WTC11 (cell line): ENCODE data around the gene NFKBIE. TPM values are rescaled to one million over a fixed set of nuclear protein-coding genes. Genes with fewer than 3 reads are reported as not detected.

ENCODE experiments used
- ATAC-seq: fragments of 200-7000 bp; cut with Tn5 transposase; 2 replicates; pipeline ENCODE4 v1.10.0; 2021; ENCODE audit warnings: mild to moderate bottlenecking, moderate library complexity
- CTCF ChIA-PET: fragments of 300-600 bp; sonication (Branson Sonifier 250); formaldehyde crosslinking; loops from one replicate; lab custom pipeline; 2021; ENCODE audit warnings: antibody characterized with exemption; lab: Charles Lee
- POLR2A ChIA-PET: fragments of 350-600 bp; sonication (Branson Sonifier 250); formaldehyde crosslinking; loops from one replicate; lab custom pipeline; 2021; ENCODE audit warnings: antibody characterized with exemption; lab: Charles Lee
- DNase-seq: peaks from one replicate; pipeline ENCODE4 v3.0.0; 2021; ENCODE audit warnings: low spot score
- H3K27ac Mint-ChIP-seq: 2 replicates; pipeline ENCODE4 v1.8.0; 2021; ENCODE audit warnings: mixed read lengths
- H3K27me3 Mint-ChIP-seq: 2 replicates; pipeline ENCODE4 v1.8.0; 2021; ENCODE audit warnings: low read depth, mild to moderate bottlenecking, moderate library complexity, mixed read lengths
- H3K36me3 Mint-ChIP-seq: 2 replicates; pipeline ENCODE4 v1.8.0; 2021; ENCODE audit warnings: mixed read lengths
- H3K4me1 Mint-ChIP-seq: 2 replicates; pipeline ENCODE4 v1.8.0; 2022; ENCODE audit warnings: mixed read lengths
- H3K4me3 Mint-ChIP-seq: 2 replicates; pipeline ENCODE4 v1.8.0; 2021; ENCODE audit warnings: mild to moderate bottlenecking, moderate library complexity, mixed read lengths
- H3K9me3 Mint-ChIP-seq: 2 replicates; pipeline ENCODE4 v1.8.0; 2021; ENCODE audit warnings: mixed read lengths
- CBFB ChIP-seq: sonication (generic); formaldehyde crosslinking; IDR thresholded peaks from 2 replicates; pipeline ENCODE4 v1.8.1; 2022; ENCODE audit warnings: mild to moderate bottlenecking, low read depth, missing genetic modification reagents
- GRHL2 ChIP-seq: fragments of 250-450 bp; sonication (Bioruptor Pico); IDR thresholded peaks from 2 replicates; pipeline ENCODE4 v1.8.0; 2022; ENCODE audit warnings: mild to moderate bottlenecking, moderate library complexity; ENCODE audit not compliant: insufficient replicate concordance, severe bottlenecking
- GTF2I ChIP-seq: fragments of 250-450 bp; sonication (Bioruptor Pico); conservative IDR thresholded peaks from 2 replicates; pipeline ENCODE4 v1.4.0; 2021; ENCODE audit warnings: mild to moderate bottlenecking
- NFE2L1 ChIP-seq: sonication (generic); formaldehyde crosslinking; IDR thresholded peaks from 2 replicates; pipeline ENCODE4 v1.8.1; 2023; ENCODE audit warnings: missing genetic modification reagents
- OVOL2 ChIP-seq: fragments of 250-450 bp; sonication (Bioruptor Pico); IDR thresholded peaks from 2 replicates; pipeline ENCODE4 v1.9.0; 2021; ENCODE audit warnings: mild to moderate bottlenecking, borderline replicate concordance
- RELA ChIP-seq: sonication (generic); formaldehyde crosslinking; IDR thresholded peaks from 2 replicates; pipeline ENCODE4 v1.8.1; 2022; ENCODE audit warnings: missing genetic modification reagents, mild to moderate bottlenecking, borderline replicate concordance
- ZNF121 ChIP-seq: sonication (generic); formaldehyde crosslinking; IDR thresholded peaks from 2 replicates; pipeline ENCODE4 v1.8.0; 2023; ENCODE audit warnings: missing genetic modification reagents
- ZNF396 ChIP-seq: fragments of 250-450 bp; sonication (Bioruptor Pico); IDR thresholded peaks from 2 replicates; pipeline ENCODE4 v1.8.0; 2021; ENCODE audit warnings: mild to moderate bottlenecking, moderate library complexity, borderline replicate concordance
- total RNA-seq: library from RNA; stranded (reverse); gene quantifications from 3 replicates; pipeline ENCODE4 v1.2.3, GENCODE V29; 2021
- TF ChIP-seq, protein P1 (sequence below): sonication (generic); formaldehyde crosslinking; IDR thresholded peaks from 2 replicates; pipeline ENCODE4 v1.8.1; 2023; ENCODE audit warnings: mild to moderate bottlenecking, missing genetic modification reagents, borderline replicate concordance
- TF ChIP-seq, protein P2 (sequence below): sonication (generic); formaldehyde crosslinking; IDR thresholded peaks from 2 replicates; pipeline ENCODE4 v1.8.1; 2023; ENCODE audit warnings: mild to moderate bottlenecking, missing genetic modification reagents
- TF ChIP-seq, protein P3 (sequence below): sonication (generic); formaldehyde crosslinking; IDR thresholded peaks from 2 replicates; pipeline ENCODE4 v1.8.1; 2022; ENCODE audit warnings: low read depth, missing genetic modification reagents, borderline replicate concordance
- TF ChIP-seq, protein P4 (sequence below): fragments of 250-450 bp; sonication (Bioruptor Pico); IDR thresholded peaks from 2 replicates; pipeline ENCODE4 v1.9.0; 2021; ENCODE audit warnings: mild to moderate bottlenecking
- TF ChIP-seq, protein P5 (sequence below): sonication (generic); formaldehyde crosslinking; IDR thresholded peaks from 2 replicates; pipeline ENCODE4 v1.8.0; 2023; ENCODE audit warnings: mild to moderate bottlenecking, missing genetic modification reagents

The NFKBIE gene
- total RNA-seq, 1 experiment from 2014 or later, result 10.3 TPM

- no peak overlapping the region for H3K27ac Mint-ChIP-seq
- no peak for DNase-seq
- no peaks in the 10 kb centered on the region for H3K36me3 Mint-ChIP-seq
Observed at GRCh38 chr6:44266347-44266746, 996 bp upstream of the NFKBIE start.

DNA sequence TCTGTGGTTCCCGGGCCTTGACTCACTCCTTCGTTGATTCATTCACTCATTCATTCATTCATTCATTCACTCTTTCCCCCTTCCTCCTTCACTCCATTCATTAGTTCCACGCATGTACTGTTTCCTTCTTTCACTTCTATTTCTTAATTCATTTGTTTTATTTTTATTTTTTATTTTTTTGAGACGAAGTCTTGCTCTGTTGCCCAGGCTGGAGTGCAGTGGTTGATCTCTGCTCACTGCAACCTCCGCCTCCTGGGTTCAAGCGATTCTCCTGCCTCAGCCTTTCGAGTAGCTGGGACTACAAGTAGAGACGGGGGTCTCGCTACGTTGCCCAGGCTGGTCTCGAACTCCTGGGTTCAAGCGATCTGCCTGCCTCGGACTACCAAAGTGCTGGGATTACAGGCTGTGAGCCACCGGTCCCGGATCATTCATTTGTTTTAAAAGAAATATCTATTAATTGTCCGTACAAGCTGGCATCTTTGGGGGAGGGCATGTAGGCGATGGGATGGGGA lies 427 bp upstream of the NFKBIE start:
- POLR2A ChIA-PET, result no interaction called here
- Mint-ChIP-seq H3K9me3 (no peaks in the 10 kb centered on the region), H3K36me3 (no peaks in the 10 kb centered on the region), H3K27me3 (peaks cover 28% of the 10 kb centered on the region), H3K27ac (no peak overlapping the region), H3K4me3 (peak overlapping the region; percentile 95), H3K4me1 (peaks cover 46% of the 10 kb centered on the region)
- ATAC-seq, result no peak
- CTCF ChIA-PET, result no interaction called here
- peak; percentile 91 for TF ChIP-seq ZNF121 (CRISPR knock-in tag)
- TF ChIP-seq, protein P1, sequence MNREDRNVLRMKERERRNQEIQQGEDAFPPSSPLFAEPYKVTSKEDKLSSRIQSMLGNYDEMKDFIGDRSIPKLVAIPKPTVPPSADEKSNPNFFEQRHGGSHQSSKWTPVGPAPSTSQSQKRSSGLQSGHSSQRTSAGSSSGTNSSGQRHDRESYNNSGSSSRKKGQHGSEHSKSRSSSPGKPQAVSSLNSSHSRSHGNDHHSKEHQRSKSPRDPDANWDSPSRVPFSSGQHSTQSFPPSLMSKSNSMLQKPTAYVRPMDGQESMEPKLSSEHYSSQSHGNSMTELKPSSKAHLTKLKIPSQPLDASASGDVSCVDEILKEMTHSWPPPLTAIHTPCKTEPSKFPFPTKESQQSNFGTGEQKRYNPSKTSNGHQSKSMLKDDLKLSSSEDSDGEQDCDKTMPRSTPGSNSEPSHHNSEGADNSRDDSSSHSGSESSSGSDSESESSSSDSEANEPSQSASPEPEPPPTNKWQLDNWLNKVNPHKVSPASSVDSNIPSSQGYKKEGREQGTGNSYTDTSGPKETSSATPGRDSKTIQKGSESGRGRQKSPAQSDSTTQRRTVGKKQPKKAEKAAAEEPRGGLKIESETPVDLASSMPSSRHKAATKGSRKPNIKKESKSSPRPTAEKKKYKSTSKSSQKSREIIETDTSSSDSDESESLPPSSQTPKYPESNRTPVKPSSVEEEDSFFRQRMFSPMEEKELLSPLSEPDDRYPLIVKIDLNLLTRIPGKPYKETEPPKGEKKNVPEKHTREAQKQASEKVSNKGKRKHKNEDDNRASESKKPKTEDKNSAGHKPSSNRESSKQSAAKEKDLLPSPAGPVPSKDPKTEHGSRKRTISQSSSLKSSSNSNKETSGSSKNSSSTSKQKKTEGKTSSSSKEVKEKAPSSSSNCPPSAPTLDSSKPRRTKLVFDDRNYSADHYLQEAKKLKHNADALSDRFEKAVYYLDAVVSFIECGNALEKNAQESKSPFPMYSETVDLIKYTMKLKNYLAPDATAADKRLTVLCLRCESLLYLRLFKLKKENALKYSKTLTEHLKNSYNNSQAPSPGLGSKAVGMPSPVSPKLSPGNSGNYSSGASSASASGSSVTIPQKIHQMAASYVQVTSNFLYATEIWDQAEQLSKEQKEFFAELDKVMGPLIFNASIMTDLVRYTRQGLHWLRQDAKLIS, result no peak
- 0 out of 2 replicates have a peak, but pooled peaks have one; percentile 11 for TF ChIP-seq GTF2I (CRISPR knock-in tag)
- no peak for DNase-seq

More at GRCh38 chr6:44266347-44266746, 996 bp upstream of the NFKBIE start:
- POLR2A ChIA-PET, result no interaction called here
- H3K4me3 Mint-ChIP-seq, result peak overlapping the region; percentile 35; the same call in 1 of the 2 replicates
- TF ChIP-seq OVOL2 (CRISPR knock-in tag), result no peak
- TF ChIP-seq, protein P2, sequence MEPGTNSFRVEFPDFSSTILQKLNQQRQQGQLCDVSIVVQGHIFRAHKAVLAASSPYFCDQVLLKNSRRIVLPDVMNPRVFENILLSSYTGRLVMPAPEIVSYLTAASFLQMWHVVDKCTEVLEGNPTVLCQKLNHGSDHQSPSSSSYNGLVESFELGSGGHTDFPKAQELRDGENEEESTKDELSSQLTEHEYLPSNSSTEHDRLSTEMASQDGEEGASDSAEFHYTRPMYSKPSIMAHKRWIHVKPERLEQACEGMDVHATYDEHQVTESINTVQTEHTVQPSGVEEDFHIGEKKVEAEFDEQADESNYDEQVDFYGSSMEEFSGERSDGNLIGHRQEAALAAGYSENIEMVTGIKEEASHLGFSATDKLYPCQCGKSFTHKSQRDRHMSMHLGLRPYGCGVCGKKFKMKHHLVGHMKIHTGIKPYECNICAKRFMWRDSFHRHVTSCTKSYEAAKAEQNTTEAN (CRISPR knock-in tag), result no peak
- TF ChIP-seq CBFB (CRISPR knock-in tag), result no peak
- TF ChIP-seq, protein P3, sequence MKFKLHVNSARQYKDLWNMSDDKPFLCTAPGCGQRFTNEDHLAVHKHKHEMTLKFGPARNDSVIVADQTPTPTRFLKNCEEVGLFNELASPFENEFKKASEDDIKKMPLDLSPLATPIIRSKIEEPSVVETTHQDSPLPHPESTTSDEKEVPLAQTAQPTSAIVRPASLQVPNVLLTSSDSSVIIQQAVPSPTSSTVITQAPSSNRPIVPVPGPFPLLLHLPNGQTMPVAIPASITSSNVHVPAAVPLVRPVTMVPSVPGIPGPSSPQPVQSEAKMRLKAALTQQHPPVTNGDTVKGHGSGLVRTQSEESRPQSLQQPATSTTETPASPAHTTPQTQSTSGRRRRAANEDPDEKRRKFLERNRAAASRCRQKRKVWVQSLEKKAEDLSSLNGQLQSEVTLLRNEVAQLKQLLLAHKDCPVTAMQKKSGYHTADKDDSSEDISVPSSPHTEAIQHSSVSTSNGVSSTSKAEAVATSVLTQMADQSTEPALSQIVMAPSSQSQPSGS (CRISPR knock-in tag), result no peak
- no peak for TF ChIP-seq NFE2L1 (CRISPR knock-in tag)
- no peak for TF ChIP-seq RELA (CRISPR knock-in tag)
- TF ChIP-seq, protein P4, sequence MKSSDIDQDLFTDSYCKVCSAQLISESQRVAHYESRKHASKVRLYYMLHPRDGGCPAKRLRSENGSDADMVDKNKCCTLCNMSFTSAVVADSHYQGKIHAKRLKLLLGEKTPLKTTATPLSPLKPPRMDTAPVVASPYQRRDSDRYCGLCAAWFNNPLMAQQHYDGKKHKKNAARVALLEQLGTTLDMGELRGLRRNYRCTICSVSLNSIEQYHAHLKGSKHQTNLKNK, result no peak
- peaks cover 46% of the 10 kb centered on the region for H3K4me1 Mint-ChIP-seq
- no peak for ATAC-seq
- no peaks in the 10 kb centered on the region for H3K9me3 Mint-ChIP-seq
- CTCF ChIA-PET, result interaction anchor here (0.6 to 6.3 kb wide), 4 partner anchors 30 to 76 kb away, joined by 4 to 109 read pairs (median 11); partner anchors contain the start of genes AARS2 and SPATS1
- peaks cover 28% of the 10 kb centered on the region for H3K27me3 Mint-ChIP-seq

GRCh38 chr6:44264154-44265006 lies 971 bp downstream of the NFKBIE start:
- no peak overlapping the region for H3K27ac Mint-ChIP-seq
- H3K27me3 Mint-ChIP-seq, result peaks cover 20% of the 10 kb centered on the region
- H3K36me3 Mint-ChIP-seq, result no peaks in the 10 kb centered on the region
- TF ChIP-seq ZNF396 (CRISPR knock-in tag) (no peak), GRHL2 (CRISPR knock-in tag) (no peak)
- TF ChIP-seq, protein P5, sequence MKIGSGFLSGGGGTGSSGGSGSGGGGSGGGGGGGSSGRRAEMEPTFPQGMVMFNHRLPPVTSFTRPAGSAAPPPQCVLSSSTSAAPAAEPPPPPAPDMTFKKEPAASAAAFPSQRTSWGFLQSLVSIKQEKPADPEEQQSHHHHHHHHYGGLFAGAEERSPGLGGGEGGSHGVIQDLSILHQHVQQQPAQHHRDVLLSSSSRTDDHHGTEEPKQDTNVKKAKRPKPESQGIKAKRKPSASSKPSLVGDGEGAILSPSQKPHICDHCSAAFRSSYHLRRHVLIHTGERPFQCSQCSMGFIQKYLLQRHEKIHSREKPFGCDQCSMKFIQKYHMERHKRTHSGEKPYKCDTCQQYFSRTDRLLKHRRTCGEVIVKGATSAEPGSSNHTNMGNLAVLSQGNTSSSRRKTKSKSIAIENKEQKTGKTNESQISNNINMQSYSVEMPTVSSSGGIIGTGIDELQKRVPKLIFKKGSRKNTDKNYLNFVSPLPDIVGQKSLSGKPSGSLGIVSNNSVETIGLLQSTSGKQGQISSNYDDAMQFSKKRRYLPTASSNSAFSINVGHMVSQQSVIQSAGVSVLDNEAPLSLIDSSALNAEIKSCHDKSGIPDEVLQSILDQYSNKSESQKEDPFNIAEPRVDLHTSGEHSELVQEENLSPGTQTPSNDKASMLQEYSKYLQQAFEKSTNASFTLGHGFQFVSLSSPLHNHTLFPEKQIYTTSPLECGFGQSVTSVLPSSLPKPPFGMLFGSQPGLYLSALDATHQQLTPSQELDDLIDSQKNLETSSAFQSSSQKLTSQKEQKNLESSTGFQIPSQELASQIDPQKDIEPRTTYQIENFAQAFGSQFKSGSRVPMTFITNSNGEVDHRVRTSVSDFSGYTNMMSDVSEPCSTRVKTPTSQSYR (CRISPR knock-in tag), result no peak
- TF ChIP-seq, all 79 proteins: peak for 0
- ChIA-PET CTCF (interaction anchor here (0.6 to 1.5 kb wide), 7 partner anchors 7 to 205 kb away, joined by 3 to 4 read pairs (median 4); partner anchors contain the start of gene AARS2), POLR2A (no interaction called here)
- no peak for DNase-seq
- Mint-ChIP-seq H3K9me3 (no peaks in the 10 kb centered on the region), H3K4me3 (peak overlapping the region; percentile 95), H3K4me1 (peaks cover 40% of the 10 kb centered on the region)
- peak; percentile 1; the same call in 1 of the 2 replicates for ATAC-seq
